Muscle layer of duodenum (tissue), 2 donors: Measurements from ENCODE around the gene KRT12.

Experiments
- H3K27ac ChIP-seq: one replicate; pipeline ENCODE4 v1.7.0; 2013; ENCODE audit warnings: mild to moderate bottlenecking, low read length
- H3K27me3 ChIP-seq: one replicate; pipeline ENCODE4 v1.7.0; 2013; ENCODE audit warnings: low read depth, mild to moderate bottlenecking, control low read depth, low read length
- H3K36me3 ChIP-seq, 2 donors: one replicate each; pipeline ENCODE4 v1.7.0; 2013; ENCODE audit warnings: low read length in 2 of 2, control low read depth in 1 of 2, mild to moderate bottlenecking in 1 of 2; ENCODE audit not compliant: insufficient read depth in 2 of 2, control insufficient read depth in 1 of 2
- H3K4me1 ChIP-seq, 2 donors: one replicate each; pipeline ENCODE4 v1.7.0; 2013; ENCODE audit warnings: low read length in 2 of 2, mild to moderate bottlenecking in 2 of 2, control low read depth in 1 of 2, moderate library complexity in 1 of 2; ENCODE audit not compliant: insufficient read depth in 2 of 2, control insufficient read depth in 1 of 2
- H3K4me3 ChIP-seq, 2 donors: one replicate each; pipeline ENCODE4 v1.7.0; 2013; ENCODE audit warnings: low read length in 2 of 2, low read depth in 1 of 2, mild to moderate bottlenecking in 1 of 2
- H3K9me3 ChIP-seq, 2 donors: one replicate each; pipeline ENCODE4 v1.7.0; 2013; ENCODE audit warnings: low read length in 2 of 2, control low read depth in 1 of 2, mild to moderate bottlenecking in 1 of 2; ENCODE audit not compliant: control insufficient read depth in 1 of 2
- donor health status: healthy.

Gene KRT12

GRCh38 chr17:40866838-40867237 is at the start of gene KRT12:
Gene KRT12 (minus strand): TSS chr17:40867223. CDS start chr17:40867186, 37 bp downstream.
- H3K4me3 ChIP-seq, result no peak within 1 kb of the TSS
- no peaks in the 10 kb centered on the region for H3K36me3 ChIP-seq
- H3K27me3 ChIP-seq, result peaks cover 6% of the 10 kb centered on the region

GRCh38 chr17:40916366-40916765 is 49.3 kb upstream of the KRT12 start:
- Histone ChIP-seq H3K9me3 (no peaks in the 10 kb centered on the region), H3K4me1 (no peaks in the 10 kb centered on the region), H3K4me3 (no peak overlapping the region), H3K36me3 (peaks cover 0 to 6% of the 10 kb centered on the region in 2 donors), H3K27me3 (no peaks in the 10 kb centered on the region), H3K27ac (no peak overlapping the region)

More at GRCh38 chr17:40866838-40867237, at the start of gene KRT12:
- Histone ChIP-seq H3K4me1 (no peaks in the 10 kb centered on the region), H3K27ac (no peak within 1 kb of the TSS), H3K9me3 (no peaks in the 10 kb centered on the region)

- Histone ChIP-seq H3K4me3 (no peak overlapping the region), H3K27me3 (no peaks in the 10 kb centered on the region), H3K36me3 (peaks cover 0 to 6% of the 10 kb centered on the region in 2 donors), H3K9me3 (no peaks in the 10 kb centered on the region), H3K27ac (no peak overlapping the region), H3K4me1 (no peaks in the 10 kb centered on the region)
Observed at GRCh38 chr17:40915721-40916256, 48.8 kb upstream of the KRT12 start.

GRCh38 chr17:40915199-40915661 is 48.2 kb upstream of the KRT12 start:
- Histone ChIP-seq H3K36me3 (peaks cover 0 to 6% of the 10 kb centered on the region in 2 donors), H3K4me1 (no peaks in the 10 kb centered on the region), H3K27me3 (no peaks in the 10 kb centered on the region), H3K4me3 (no peak overlapping the region), H3K9me3 (no peaks in the 10 kb centered on the region), H3K27ac (no peak overlapping the region)

GRCh38 chr17:40914075-40914855 is 47.2 kb upstream of the KRT12 start:
- peaks cover 0 to 10% of the 10 kb centered on the region in 2 donors for H3K36me3 ChIP-seq
- no peaks in the 10 kb centered on the region for H3K27me3 ChIP-seq
- H3K4me1 ChIP-seq, result peaks cover 0 to 8% of the 10 kb centered on the region in 2 donors
- no peak overlapping the region for H3K27ac ChIP-seq
- no peak overlapping the region for H3K4me3 ChIP-seq
- no peaks in the 10 kb centered on the region for H3K9me3 ChIP-seq

- H3K27ac ChIP-seq, result no peak overlapping the region
- H3K4me3 ChIP-seq, result no peak overlapping the region
- peaks cover 0 to 10% of the 10 kb centered on the region in 2 donors for H3K36me3 ChIP-seq
- H3K27me3 ChIP-seq, result no peaks in the 10 kb centered on the region
- H3K9me3 ChIP-seq, result no peaks in the 10 kb centered on the region
- H3K4me1 ChIP-seq, result peaks cover 0 to 8% of the 10 kb centered on the region in 2 donors
Observed at GRCh38 chr17:40912486-40913210, 45.6 kb upstream of the KRT12 start.

GRCh38 chr17:40910441-40910841 is 43.4 kb upstream of the KRT12 start:
- peaks cover 0 to 4% of the 10 kb centered on the region in 2 donors for H3K36me3 ChIP-seq
- no peak overlapping the region for H3K4me3 ChIP-seq
- H3K9me3 ChIP-seq, result no peaks in the 10 kb centered on the region
- no peaks in the 10 kb centered on the region for H3K27me3 ChIP-seq
- H3K27ac ChIP-seq, result no peak overlapping the region
- H3K4me1 ChIP-seq, result peaks cover 0 to 8% of the 10 kb centered on the region in 2 donors

- Histone ChIP-seq H3K4me1 (peaks cover 0 to 8% of the 10 kb centered on the region in 2 donors), H3K36me3 (peaks cover 0 to 4% of the 10 kb centered on the region in 2 donors), H3K4me3 (no peak overlapping the region), H3K27me3 (no peaks in the 10 kb centered on the region), H3K9me3 (no peaks in the 10 kb centered on the region), H3K27ac (no peak overlapping the region)
Observed at GRCh38 chr17:40909755-40910154, 42.7 kb upstream of the KRT12 start.

GRCh38 chr17:40909351-40909750 is 42.3 kb upstream of the KRT12 start:
- Histone ChIP-seq H3K4me1 (peaks cover 0 to 8% of the 10 kb centered on the region in 2 donors), H3K9me3 (no peaks in the 10 kb centered on the region), H3K4me3 (no peak overlapping the region), H3K36me3 (peaks cover 0 to 4% of the 10 kb centered on the region in 2 donors), H3K27ac (no peak overlapping the region), H3K27me3 (no peaks in the 10 kb centered on the region)

- Histone ChIP-seq H3K36me3 (peaks cover 0 to 4% of the 10 kb centered on the region in 2 donors), H3K4me1 (peaks cover 3 to 8% of the 10 kb centered on the region in 2 donors), H3K27me3 (no peaks in the 10 kb centered on the region), H3K27ac (no peak overlapping the region), H3K9me3 (no peaks in the 10 kb centered on the region), H3K4me3 (no peak overlapping the region)
Observed at GRCh38 chr17:40906613-40907012, 39.6 kb upstream of the KRT12 start.

GRCh38 chr17:40905370-40905769 is 38.3 kb upstream of the KRT12 start:
- no peaks in the 10 kb centered on the region for H3K9me3 ChIP-seq
- H3K4me1 ChIP-seq, result peaks cover 3 to 8% of the 10 kb centered on the region in 2 donors
- H3K27ac ChIP-seq, result no peak overlapping the region
- no peaks in the 10 kb centered on the region for H3K27me3 ChIP-seq
- peaks cover 0 to 4% of the 10 kb centered on the region in 2 donors for H3K36me3 ChIP-seq
- H3K4me3 ChIP-seq, result no peak overlapping the region
